HFF-Myc (cell line): ENCODE data around the gene PROZ.
A peak's percentile ranks its signal among the peaks of the same experiment; 100 is the strongest.

ENCODE experiments used
- DNase-seq: peaks from one replicate; pipeline ENCODE4 v3.0.0-alpha.2; 2011; ENCODE audit warnings: low read depth; ENCODE audit errors: extremely low read depth
- H3K4me3 ChIP-seq: replicated peaks from 2 replicates; pipeline ENCODE4 v1.5.1; 2011; ENCODE audit warnings: low read depth, mild to moderate bottlenecking, control low read depth, low read length
- TF ChIP-seq, protein P1 (sequence below): IDR thresholded peaks from 2 replicates; pipeline ENCODE4 v1.5.1; 2012; ENCODE audit warnings: mild to moderate bottlenecking, low read depth, low read length, control low read depth; ENCODE audit errors: missing control alignments

Gene PROZ

GRCh38 chr13:113209336-113209758, 50.9 kb downstream of the PROZ start, which contains the start of gene CUL4A:
CUL4A (plus strand) TSS chr13:113209613; CDS start chr13:113209628, 15 bp downstream.
- peak within 1 kb of the TSS; percentile 95 for H3K4me3 ChIP-seq
- no peak for DNase-seq
- TF ChIP-seq, protein P1, sequence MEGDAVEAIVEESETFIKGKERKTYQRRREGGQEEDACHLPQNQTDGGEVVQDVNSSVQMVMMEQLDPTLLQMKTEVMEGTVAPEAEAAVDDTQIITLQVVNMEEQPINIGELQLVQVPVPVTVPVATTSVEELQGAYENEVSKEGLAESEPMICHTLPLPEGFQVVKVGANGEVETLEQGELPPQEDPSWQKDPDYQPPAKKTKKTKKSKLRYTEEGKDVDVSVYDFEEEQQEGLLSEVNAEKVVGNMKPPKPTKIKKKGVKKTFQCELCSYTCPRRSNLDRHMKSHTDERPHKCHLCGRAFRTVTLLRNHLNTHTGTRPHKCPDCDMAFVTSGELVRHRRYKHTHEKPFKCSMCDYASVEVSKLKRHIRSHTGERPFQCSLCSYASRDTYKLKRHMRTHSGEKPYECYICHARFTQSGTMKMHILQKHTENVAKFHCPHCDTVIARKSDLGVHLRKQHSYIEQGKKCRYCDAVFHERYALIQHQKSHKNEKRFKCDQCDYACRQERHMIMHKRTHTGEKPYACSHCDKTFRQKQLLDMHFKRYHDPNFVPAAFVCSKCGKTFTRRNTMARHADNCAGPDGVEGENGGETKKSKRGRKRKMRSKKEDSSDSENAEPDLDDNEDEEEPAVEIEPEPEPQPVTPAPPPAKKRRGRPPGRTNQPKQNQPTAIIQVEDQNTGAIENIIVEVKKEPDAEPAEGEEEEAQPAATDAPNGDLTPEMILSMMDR, result no peak

DNA sequence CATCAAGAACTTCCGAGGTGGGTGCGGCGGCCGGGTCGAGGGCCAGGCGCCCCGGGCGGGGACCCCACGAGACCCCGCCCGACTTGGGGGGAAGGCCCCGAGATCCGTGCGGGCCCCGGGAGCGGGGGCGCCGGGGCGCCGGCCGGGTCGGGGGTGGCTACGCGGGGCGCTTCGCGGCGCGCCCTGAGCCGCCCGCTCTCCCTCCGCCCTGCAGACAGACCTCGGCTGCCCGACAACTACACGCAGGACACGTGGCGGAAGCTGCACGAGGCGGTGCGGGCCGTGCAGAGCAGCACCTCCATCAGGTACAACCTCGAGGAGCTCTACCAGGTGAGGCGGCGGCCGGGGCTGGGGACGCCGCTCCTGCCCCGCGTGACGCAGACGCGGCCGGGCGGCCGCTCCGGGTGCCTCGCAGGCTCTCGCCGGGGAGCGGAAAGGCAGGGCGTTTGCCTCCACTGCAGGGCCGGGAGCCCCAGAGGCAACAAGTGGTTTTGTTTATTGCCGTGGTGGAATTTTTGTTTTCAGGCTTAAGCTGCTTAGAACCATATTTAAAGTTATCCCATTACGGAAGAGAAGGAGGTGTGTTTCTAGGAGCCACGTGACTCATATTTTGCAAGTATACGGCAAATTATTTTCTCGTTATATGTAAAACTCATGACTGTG, 51.4 kb downstream of the PROZ start:
- no peak for DNase-seq
- H3K4me3 ChIP-seq, result peak overlapping the region; percentile 95
- TF ChIP-seq, protein P1, result no peak

- no peak for DNase-seq
- TF ChIP-seq, protein P1, result no peak
- peak overlapping the region; percentile 95 for H3K4me3 ChIP-seq
Observed at GRCh38 chr13:113210833-113211232, 52.4 kb downstream of the PROZ start.

DNA sequence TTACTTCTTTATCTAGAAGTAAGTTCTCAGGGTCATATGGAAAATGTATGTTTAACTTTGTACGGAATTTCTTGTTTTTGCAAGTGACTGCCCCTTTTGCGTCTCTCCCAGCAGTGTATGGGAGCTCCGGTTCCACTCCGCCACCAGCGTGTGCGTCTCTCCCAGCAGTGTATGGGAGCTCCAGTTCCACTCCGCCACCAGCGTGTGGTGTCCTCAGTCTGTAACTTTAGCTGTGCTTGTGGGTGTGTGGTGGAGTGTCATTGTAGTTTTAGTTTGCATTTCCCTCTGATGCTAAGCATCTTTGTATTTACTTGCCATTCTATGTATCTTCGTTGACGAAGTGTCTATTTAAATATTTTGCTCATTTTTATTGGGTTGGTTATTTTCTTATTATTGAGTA, 53.3 kb downstream of the PROZ start:
- DNase-seq, result no peak
- H3K4me3 ChIP-seq, result peak overlapping the region; percentile 95
- TF ChIP-seq, protein P1, result peak; percentile 29

GRCh38 chr13:113216254-113217048, 58.0 kb downstream of the PROZ start:
- H3K4me3 ChIP-seq, result no peak overlapping the region
- no peak for DNase-seq
- TF ChIP-seq, protein P1, result no peak

- H3K4me3 ChIP-seq, result no peak overlapping the region
- no peak for DNase-seq
- TF ChIP-seq, protein P1, result no peak
Observed at GRCh38 chr13:113218586-113218985, 60.1 kb downstream of the PROZ start.
